ENCODE results near the gene FAM135A.
A peak's percentile ranks its signal among the peaks of the same experiment; 100 is the strongest.

The FAM135A gene

DNA sequence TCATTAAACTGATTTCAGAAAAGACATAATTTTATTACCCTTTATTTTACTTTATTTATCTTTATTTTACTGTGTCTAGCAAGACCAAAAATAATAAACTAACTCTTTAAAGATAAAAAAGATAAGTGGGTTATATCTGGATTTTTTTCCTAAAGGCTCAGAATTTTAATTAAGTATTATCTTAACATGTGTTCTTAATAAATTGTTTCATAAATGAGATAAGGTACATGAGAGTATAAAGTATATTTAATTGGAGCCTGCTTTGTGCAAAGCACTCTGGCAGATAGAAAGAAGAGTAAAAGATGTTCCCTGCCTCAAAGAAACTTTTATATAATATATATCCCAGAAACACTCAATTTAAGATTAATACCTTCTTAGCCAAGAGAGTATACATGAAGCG is 8.7 kb upstream of the FAM135A start:
- Histone ChIP-seq H3K27ac (ENCODE audit: poor library complexity, severe bottlenecking) (no peak overlapping the region), H3K4me1 (ENCODE audit: insufficient read depth, poor library complexity, severe bottlenecking) (peaks cover 6% of the 10 kb centered on the region), H3K9me3 (ENCODE audit: severe bottlenecking) (no peaks in the 10 kb centered on the region), H3K27me3 (ENCODE audit: insufficient read depth, poor library complexity, severe bottlenecking) (no peaks in the 10 kb centered on the region), H3K36me3 (ENCODE audit: low read depth) (no peaks in the 10 kb centered on the region), H3K4me3 (ENCODE audit: severe bottlenecking) (no peak overlapping the region)
- DNase-seq (ENCODE audit: low spot score) (no peak), ATAC-seq (ENCODE audit: low read depth) (no peak)
- TF ChIP-seq, protein P1, sequence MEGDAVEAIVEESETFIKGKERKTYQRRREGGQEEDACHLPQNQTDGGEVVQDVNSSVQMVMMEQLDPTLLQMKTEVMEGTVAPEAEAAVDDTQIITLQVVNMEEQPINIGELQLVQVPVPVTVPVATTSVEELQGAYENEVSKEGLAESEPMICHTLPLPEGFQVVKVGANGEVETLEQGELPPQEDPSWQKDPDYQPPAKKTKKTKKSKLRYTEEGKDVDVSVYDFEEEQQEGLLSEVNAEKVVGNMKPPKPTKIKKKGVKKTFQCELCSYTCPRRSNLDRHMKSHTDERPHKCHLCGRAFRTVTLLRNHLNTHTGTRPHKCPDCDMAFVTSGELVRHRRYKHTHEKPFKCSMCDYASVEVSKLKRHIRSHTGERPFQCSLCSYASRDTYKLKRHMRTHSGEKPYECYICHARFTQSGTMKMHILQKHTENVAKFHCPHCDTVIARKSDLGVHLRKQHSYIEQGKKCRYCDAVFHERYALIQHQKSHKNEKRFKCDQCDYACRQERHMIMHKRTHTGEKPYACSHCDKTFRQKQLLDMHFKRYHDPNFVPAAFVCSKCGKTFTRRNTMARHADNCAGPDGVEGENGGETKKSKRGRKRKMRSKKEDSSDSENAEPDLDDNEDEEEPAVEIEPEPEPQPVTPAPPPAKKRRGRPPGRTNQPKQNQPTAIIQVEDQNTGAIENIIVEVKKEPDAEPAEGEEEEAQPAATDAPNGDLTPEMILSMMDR (IDR thresholded peaks at IDR 0.05; ENCODE audit: poor library complexity, severe bottlenecking) = no peak

DNA sequence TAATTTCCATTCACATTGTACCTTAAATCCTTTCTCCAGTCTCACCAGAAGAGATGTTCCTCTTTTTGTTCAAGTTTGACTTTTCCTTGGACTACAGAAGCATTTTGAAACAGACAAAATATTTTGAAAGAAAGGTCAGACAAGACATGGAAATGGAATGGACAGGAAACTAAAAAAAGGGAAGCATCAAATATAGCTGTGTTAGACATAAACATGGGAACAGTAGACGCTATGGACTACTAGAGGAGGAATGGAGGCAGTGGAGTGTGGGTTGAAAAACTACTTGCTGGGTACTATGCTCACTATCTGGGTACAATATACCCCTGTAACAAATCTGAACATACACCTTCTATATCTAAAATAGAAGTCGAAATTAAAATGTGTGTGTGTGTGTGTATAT is 4.1 kb upstream of the FAM135A start:
- ATAC-seq (ENCODE audit: low read depth) (no peak), DNase-seq (ENCODE audit: low spot score) (no peak)
- Histone ChIP-seq H3K27ac (ENCODE audit: poor library complexity, severe bottlenecking) (no peak overlapping the region), H3K27me3 (ENCODE audit: insufficient read depth, poor library complexity, severe bottlenecking) (no peaks in the 10 kb centered on the region), H3K4me3 (ENCODE audit: severe bottlenecking) (no peak overlapping the region), H3K36me3 (ENCODE audit: low read depth) (no peaks in the 10 kb centered on the region), H3K4me1 (ENCODE audit: insufficient read depth, poor library complexity, severe bottlenecking) (no peaks in the 10 kb centered on the region), H3K9me3 (ENCODE audit: severe bottlenecking) (no peaks in the 10 kb centered on the region)
- TF ChIP-seq, protein P1 (IDR thresholded peaks at IDR 0.05; ENCODE audit: poor library complexity, severe bottlenecking) = no peak

- Histone ChIP-seq H3K9me3 (ENCODE audit: severe bottlenecking) (no peaks in the 10 kb centered on the region), H3K27me3 (ENCODE audit: insufficient read depth, poor library complexity, severe bottlenecking) (no peaks in the 10 kb centered on the region), H3K4me1 (ENCODE audit: insufficient read depth, poor library complexity, severe bottlenecking) (peaks cover 11% of the 10 kb centered on the region), H3K4me3 (ENCODE audit: severe bottlenecking) (no peak overlapping the region), H3K36me3 (ENCODE audit: low read depth) (peaks cover 9% of the 10 kb centered on the region), H3K27ac (ENCODE audit: poor library complexity, severe bottlenecking) (no peak overlapping the region)
- no peak for ATAC-seq (ENCODE audit: low read depth)
- TF ChIP-seq, protein P1 (IDR thresholded peaks at IDR 0.05; ENCODE audit: poor library complexity, severe bottlenecking) = no peak
- no peak for DNase-seq (ENCODE audit: low spot score)
Observed at GRCh38 chr6:70411542-70412251, 1.6 kb upstream of the FAM135A start.

GRCh38 chr6:70412252-70413113 is 825 bp upstream of the FAM135A start:
- DNase-seq (ENCODE audit: low spot score) (no peak), ATAC-seq (ENCODE audit: low read depth) (peak; percentile 16)
- H3K9me3 ChIP-seq (ENCODE audit: severe bottlenecking) = no peaks in the 10 kb centered on the region
- H3K27me3 ChIP-seq (ENCODE audit: insufficient read depth, poor library complexity, severe bottlenecking) = no peaks in the 10 kb centered on the region
- TF ChIP-seq, protein P1 (IDR thresholded peaks at IDR 0.05; ENCODE audit: poor library complexity, severe bottlenecking) = no peak
- peaks cover 11% of the 10 kb centered on the region for H3K4me1 ChIP-seq (ENCODE audit: insufficient read depth, poor library complexity, severe bottlenecking)
- peak overlapping the region; percentile 90 for H3K4me3 ChIP-seq (ENCODE audit: severe bottlenecking)
- peak overlapping the region; percentile 47 for H3K27ac ChIP-seq (ENCODE audit: poor library complexity, severe bottlenecking)
- peaks cover 16% of the 10 kb centered on the region for H3K36me3 ChIP-seq (ENCODE audit: low read depth)
